Neural cell (in vitro differentiated cells): Measurements from ENCODE around the gene SAP30BP.

Experiments
- CTCF ChIP-seq: fragments of 450-650 bp; IDR thresholded peaks from 2 replicates; pipeline ENCODE4 v1.5.1; 2014; ENCODE audit warnings: antibody characterized with exemption, mild to moderate bottlenecking, moderate library complexity; ENCODE audit not compliant: poor library complexity, severe bottlenecking
- EP300 ChIP-seq: fragments of 450-650 bp; conservative IDR thresholded peaks from 2 replicates; pipeline ENCODE4 v1.6.1; 2014; ENCODE audit warnings: antibody characterized with exemption, mild to moderate bottlenecking, moderate library complexity; ENCODE audit not compliant: poor library complexity, severe bottlenecking
- EZH2 ChIP-seq: fragments of 200-600, 300-800 bp; shearing (Covaris generic), sonication (generic); IDR thresholded peaks from 2 replicates; pipeline ENCODE4 v1.6.1; 2014; ENCODE audit warnings: antibody characterized with exemption, low read length, borderline replicate concordance, mild to moderate bottlenecking; ENCODE audit not compliant: insufficient read depth, poor library complexity, severe bottlenecking
- MXI1 ChIP-seq: fragments of 450-650 bp; conservative IDR thresholded peaks from 2 replicates; pipeline ENCODE4 v1.6.1; 2014; ENCODE audit warnings: antibody characterized with exemption, mild to moderate bottlenecking; ENCODE audit not compliant: poor library complexity, severe bottlenecking
- POLR2AphosphoS5 ChIP-seq: IDR thresholded peaks from 2 replicates; pipeline ENCODE4 v1.6.1; 2012
- REST ChIP-seq: IDR thresholded peaks from 2 replicates; pipeline ENCODE4 v1.6.1; 2012; ENCODE audit warnings: borderline replicate concordance
- SMC3 ChIP-seq: fragments of 450-650 bp; conservative IDR thresholded peaks from 2 replicates; pipeline ENCODE4 v1.6.1; 2014; ENCODE audit warnings: antibody characterized with exemption, mild to moderate bottlenecking, moderate library complexity; ENCODE audit not compliant: poor library complexity

GRCh38 chr17:75633486-75634375 is 33.4 kb upstream of the SAP30BP start:
- TF ChIP-seq EP300 (no peak), REST (no peak), CTCF (peak; percentile 70), SMC3 (peak; percentile 60), EZH2 (no peak), POLR2AphosphoS5 (no peak), MXI1 (peak; percentile 54)
